SHP77 (cell line): ENCODE results near the gene SYMPK.
"Not testable (repeated sequence)": the region's sequence is repeated elsewhere in the genome, so short reads cannot be mapped to it uniquely, and the experiment has no call there.

Experiments
- DNase-seq, 2 experiments: peaks; one replicate each; lab custom pipeline; 2025; lab: John Stamatoyannopoulos, UW

The SYMPK gene

GRCh38 chr19:45804140-45804958 lies 58.6 kb downstream of the SYMPK start:
- DNase-seq = no peak

GRCh38 chr19:45801603-45802175 lies 61.3 kb downstream of the SYMPK start:
- DNase-seq = no peak

DNA sequence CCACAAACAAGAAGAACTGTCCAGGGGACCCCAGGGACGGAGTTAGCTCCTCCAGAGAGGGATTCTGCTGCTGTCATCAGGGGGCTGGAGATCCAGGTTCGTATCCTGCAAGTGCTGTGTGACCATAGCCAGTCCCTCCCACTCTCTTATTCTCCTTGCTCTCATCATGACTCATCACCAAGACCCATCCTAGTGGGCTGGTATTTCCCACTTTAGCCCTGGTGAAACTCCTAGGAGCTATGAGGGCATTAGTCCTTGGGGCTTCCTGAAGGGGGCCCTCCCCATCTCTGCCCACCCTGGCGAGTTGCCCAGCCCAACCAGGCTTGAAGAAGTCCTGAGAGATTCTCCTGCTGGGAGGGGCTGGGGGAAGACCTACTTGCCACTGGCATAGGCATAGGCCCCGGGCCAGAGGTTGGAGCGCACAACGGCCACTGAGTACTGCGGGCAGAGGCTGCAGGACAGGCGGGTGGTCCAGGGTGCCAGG lies 62.8 kb downstream of the SYMPK start:
- no peak for DNase-seq

DNA sequence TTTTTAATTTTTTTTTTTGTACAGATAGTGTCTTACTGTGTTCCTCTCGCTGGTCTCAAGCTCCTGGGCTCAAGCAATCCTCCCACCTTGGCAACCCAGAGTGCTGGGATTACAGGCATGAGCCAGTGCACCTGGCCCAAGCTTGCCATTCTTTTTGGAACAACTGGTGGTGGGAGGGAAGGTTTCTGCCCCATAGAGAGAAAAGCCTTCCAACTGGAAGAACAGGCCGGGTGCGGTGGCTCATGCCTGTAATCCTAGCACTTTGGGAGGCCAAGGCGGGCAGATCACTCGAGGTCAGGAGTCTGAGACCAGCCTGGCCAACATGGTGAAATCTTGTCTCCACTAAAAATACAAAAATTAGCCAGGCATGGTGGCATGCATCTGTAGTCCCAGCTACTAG lies 63.4 kb downstream of the SYMPK start:
- DNase-seq = not testable (repeated sequence)

GRCh38 chr19:45798995-45799517 lies 63.9 kb downstream of the SYMPK start:
- peak; percentile 59 to 76 for DNase-seq

GRCh38 chr19:45794627-45795026 lies 68.3 kb downstream of the SYMPK start:
- no peak for DNase-seq

DNA sequence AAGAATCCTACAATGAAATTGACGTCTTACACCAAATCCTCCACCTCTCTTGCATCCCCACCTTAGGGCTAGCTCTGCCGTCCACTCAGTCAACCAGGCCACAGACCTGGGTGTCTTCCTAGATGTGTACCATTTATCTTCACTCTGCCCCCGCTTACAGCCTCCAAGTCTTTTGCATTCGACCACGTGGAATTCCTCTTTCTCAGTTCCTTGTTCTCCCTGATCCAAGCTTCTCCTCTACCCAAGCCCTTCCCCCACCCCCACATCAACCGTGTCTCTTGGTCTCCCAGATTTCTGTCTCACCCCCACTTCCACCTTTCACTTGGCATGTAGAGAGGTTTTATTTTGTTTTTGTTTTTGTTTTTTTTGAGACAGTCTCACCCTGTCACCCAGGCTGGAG lies 69.1 kb downstream of the SYMPK start:
- DNase-seq = no peak

GRCh38 chr19:45793178-45793564 lies 69.8 kb downstream of the SYMPK start:
- DNase-seq = no peak

DNA sequence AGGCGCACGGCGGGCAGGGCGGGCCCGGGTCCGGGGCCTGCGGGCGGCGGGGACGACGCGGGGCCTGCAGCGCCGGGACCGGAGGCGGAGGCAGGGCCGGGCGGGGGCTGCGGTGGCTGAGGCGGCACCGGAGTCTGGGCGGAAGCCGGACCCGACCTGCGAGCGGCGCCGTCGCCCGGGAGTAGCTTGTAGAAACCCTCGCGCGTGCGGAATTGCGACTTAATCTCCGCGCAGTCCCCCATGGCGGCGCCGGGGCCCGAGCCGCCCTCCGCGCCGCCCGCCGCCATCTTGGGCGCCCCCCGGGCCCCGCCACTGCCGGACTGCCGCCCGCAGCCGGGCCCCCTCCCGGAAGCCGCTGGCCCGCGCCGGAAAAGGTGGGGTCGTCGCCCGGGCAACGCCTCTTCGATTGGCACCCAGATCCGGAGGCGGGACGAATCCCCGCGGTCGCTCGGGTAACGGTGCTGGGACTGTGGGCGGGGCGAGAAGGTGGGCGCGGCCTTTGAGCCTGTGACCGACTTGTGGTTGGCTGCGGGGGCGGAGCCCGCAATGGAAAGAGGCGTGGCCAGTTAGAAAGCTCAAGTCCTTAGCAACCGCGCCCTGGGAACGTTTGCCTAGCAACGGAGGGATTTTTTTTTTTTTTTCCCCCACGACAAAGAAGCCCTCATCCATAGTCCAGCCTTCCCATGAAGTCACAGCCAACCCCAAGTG lies 70.3 kb downstream of the SYMPK start, which contains the start of gene DMWD:
Gene DMWD (minus strand): TSS at position 376 of the 708 bp plus-strand sequence. CDS start 89 bp downstream, at position 287.
- DNase-seq = peak; percentile 97 to 98

- DNase-seq = no peak
Measured at GRCh38 chr19:45791744-45792469, 71.0 kb downstream of the SYMPK start.

GRCh38 chr19:45790942-45791341 lies 72.0 kb downstream of the SYMPK start:
- no peak for DNase-seq

GRCh38 chr19:45789035-45789786 lies 73.7 kb downstream of the SYMPK start:
- DNase-seq = no peak

DNA sequence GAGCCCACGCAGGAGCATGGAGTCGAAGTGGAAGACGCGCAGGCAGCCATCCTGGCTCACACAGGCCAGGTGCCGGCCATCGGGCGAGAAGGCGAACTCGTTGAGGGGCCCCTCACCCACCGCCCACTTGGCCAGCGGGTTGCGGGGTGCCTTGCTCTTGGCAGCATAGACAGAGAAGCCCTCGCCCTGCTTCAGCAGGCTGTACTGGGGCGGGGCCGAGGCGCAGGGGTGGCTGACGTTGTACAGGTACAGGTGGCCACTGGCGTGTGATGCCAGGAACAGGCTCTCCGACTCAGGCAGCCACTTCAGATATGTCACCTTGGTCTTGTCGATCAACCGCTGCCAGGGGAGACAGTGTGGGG lies 76.4 kb downstream of the SYMPK start:
- no peak for DNase-seq

GRCh38 chr19:45785781-45786532 lies 77.0 kb downstream of the SYMPK start:
- DNase-seq = no peak

GRCh38 chr19:45785097-45785496 lies 77.8 kb downstream of the SYMPK start:
- no peak for DNase-seq

DNA sequence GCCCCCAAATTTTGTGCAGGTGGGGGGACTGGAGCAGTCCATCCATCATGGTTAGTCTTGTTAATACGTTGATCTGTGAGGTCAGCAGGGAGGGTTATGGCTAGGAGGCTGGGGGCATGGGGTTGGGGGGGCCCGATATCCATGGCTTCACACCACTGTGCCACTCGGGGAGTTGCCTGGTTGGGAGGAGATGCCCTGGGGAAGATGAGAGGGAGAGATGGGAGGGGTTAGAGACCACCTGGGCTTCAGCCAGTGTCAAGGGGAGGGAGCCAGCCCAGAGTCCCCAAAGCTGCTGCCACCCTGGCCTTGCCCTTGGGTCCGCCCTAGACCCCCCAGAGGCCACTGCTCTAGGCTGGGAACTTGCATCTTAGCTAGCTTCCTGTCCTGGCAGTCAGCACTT lies 78.9 kb downstream of the SYMPK start:
- no peak for DNase-seq

GRCh38 chr19:45782820-45783785 lies 79.8 kb downstream of the SYMPK start:
- DNase-seq = peak in 1 of 2 experiments; percentile 23

DNA sequence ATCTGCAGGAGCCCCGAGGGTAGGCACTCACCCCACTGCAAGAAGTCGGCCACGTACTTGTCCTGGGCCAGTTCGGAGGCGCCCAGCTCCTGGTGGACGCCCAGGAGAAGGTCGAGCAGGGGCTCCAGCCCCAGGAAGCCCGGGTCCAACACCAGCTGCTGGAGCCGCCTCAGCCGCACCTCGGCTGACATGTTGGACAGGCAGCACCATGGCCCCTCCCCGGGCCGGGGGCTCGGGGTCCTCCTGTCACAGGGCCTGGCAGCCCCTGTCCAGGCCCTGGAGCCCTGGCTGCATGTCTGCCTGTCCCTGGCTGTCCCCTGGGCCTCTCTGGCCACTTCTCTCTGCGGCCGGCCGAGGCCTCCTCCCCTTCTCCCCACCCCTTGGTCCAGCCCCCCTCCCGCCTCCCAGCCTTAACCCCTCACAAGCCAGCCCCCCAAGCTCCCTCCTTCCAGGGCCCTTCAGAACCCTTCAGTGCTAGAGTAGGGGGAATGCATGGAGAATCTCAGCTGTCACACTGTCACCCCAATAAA lies 80.7 kb downstream of the SYMPK start, which contains the start of gene DMPK:
Gene DMPK (minus strand): TSS at position 329 of the 530 bp plus-strand sequence. CDS start 138 bp downstream, at position 191.
- DNase-seq = peak in 1 of 2 experiments; percentile 39
